HepG2 (cell line): ENCODE measurements around the gene UNC5CL. TPM values are rescaled to one million over a fixed set of nuclear protein-coding genes. Genes with fewer than 3 reads are reported as not detected.
A peak's percentile ranks its signal among the peaks of the same experiment; 100 is the strongest.

Experiments used
- JUN ChIP-seq: sonication (generic); formaldehyde crosslinking; IDR thresholded peaks from 2 replicates; pipeline ENCODE4 v1.4.0; 2020; ENCODE audit warnings: mild to moderate bottlenecking, missing genetic modification reagents
- KLF11 ChIP-seq: IDR thresholded peaks from 2 replicates; pipeline ENCODE4 v1.6.1; 2016; ENCODE audit warnings: missing compliant biosample characterization
- KMT2B ChIP-seq: IDR thresholded peaks from 2 replicates; pipeline ENCODE4 v1.6.1; 2016; ENCODE audit warnings: missing genetic modification reagents, missing compliant biosample characterization
- MED1 ChIP-seq: sonication (generic); formaldehyde crosslinking; IDR thresholded peaks from 2 replicates; pipeline ENCODE4 v1.4.0; 2020; ENCODE audit warnings: missing genetic modification reagents
- NFE2 ChIP-seq: sonication (generic); formaldehyde crosslinking; IDR thresholded peaks from 2 replicates; pipeline ENCODE4 v1.4.0; 2020; ENCODE audit warnings: missing genetic modification reagents
- NFKBIZ ChIP-seq: IDR thresholded peaks from 2 replicates; pipeline ENCODE4 v1.6.1; 2018; ENCODE audit warnings: missing genetic modification reagents, missing compliant biosample characterization
- NR0B2 ChIP-seq: sonication (generic); formaldehyde crosslinking; IDR thresholded peaks from 2 replicates; pipeline ENCODE4 v1.4.0; 2020; ENCODE audit warnings: mild to moderate bottlenecking, missing genetic modification reagents
- PHB2 ChIP-seq: fragments of 450-650 bp; IDR thresholded peaks from 2 replicates; pipeline ENCODE4 v1.6.1; 2018; ENCODE audit not compliant: partially characterized antibody
- POLR2A ChIP-seq, 2 experiments: IDR thresholded peaks; 2 replicates each; pipeline ENCODE4 v1.6.1; 2011; ENCODE audit warnings: low read depth in 2 of 2, low read length in 2 of 2, mild to moderate bottlenecking in 1 of 2, moderate library complexity in 1 of 2; ENCODE audit not compliant: insufficient read depth in 1 of 2
- STAT5B ChIP-seq: sonication (generic); formaldehyde crosslinking; IDR thresholded peaks from 2 replicates; pipeline ENCODE4 v1.4.0; 2020; ENCODE audit warnings: missing genetic modification reagents
- TARDBP ChIP-seq: sonication (generic); formaldehyde crosslinking; IDR thresholded peaks from 2 replicates; pipeline ENCODE4 v1.8.0; 2022; ENCODE audit warnings: mild to moderate bottlenecking, missing genetic modification reagents
- TBX2 ChIP-seq: sonication (generic); formaldehyde crosslinking; IDR thresholded peaks from 2 replicates; pipeline ENCODE4 v1.5.0; 2020; ENCODE audit warnings: missing genetic modification reagents, mild to moderate bottlenecking, borderline replicate concordance
- USF2 ChIP-seq, 2 experiments: sonication (generic) in 1 of 2; formaldehyde crosslinking in 1 of 2; IDR thresholded peaks; 2 replicates each; pipeline versions ENCODE4 v1.5.1 to v1.6.1; 2011 to 2020; ENCODE audit warnings: borderline replicate concordance in 1 of 2, low read depth in 1 of 2, low read length in 1 of 2, mild to moderate bottlenecking in 1 of 2, missing genetic modification reagents in 1 of 2, moderate library complexity in 1 of 2
- ZFP36 ChIP-seq: fragments of 150-350 bp; IDR thresholded peaks from 2 replicates; pipeline ENCODE4 v1.6.1; 2018; ENCODE audit warnings: borderline replicate concordance, low read length, low read depth; ENCODE audit not compliant: partially characterized antibody
- ZNF501 ChIP-seq: sonication (generic); formaldehyde crosslinking; IDR thresholded peaks from 2 replicates; pipeline ENCODE4 v1.5.1; 2020; ENCODE audit warnings: mild to moderate bottlenecking, moderate library complexity, missing genetic modification reagents
- ZNF510 ChIP-seq: sonication (generic); formaldehyde crosslinking; IDR thresholded peaks from 2 replicates; pipeline ENCODE4 v1.4.0; 2020; ENCODE audit warnings: low read depth, mild to moderate bottlenecking, missing genetic modification reagents
- ZNF747 ChIP-seq: sonication (generic); formaldehyde crosslinking; IDR thresholded peaks from 2 replicates; pipeline ENCODE4 v1.8.1; 2023; ENCODE audit warnings: missing genetic modification reagents, mild to moderate bottlenecking, borderline replicate concordance
- polyA plus RNA-seq, 8 experiments: library from polyadenylated mRNA; depleted of rRNA in 3 of 8; stranded (reverse) in 7 of 8; unstranded in 1 of 8; fragments of >200 nt; fragmentation: Illumina TruSeq in 4 of 8; extraction: Trizol in 4 of 8; gene quantifications; 2 replicates each; pipeline versions ENCODE4 v1.2.1 to v1.2.3, GENCODE V29; 2011 to 2016; ENCODE audit warnings: low read depth in 4 of 8, missing spikeins in 1 of 8, mixed read lengths in 1 of 8; ENCODE audit not compliant: insufficient read depth in 1 of 8
- total RNA-seq, 5 experiments: library from RNA; depleted of rRNA; stranded (reverse); fragments of >200 nt; fragmentation: Illumina TruSeq; extraction: Trizol; gene quantifications; 2 replicates each; pipeline ENCODE4 v1.2.3, GENCODE V29; 2016; ENCODE audit warnings: low read depth in 1 of 5
- TF ChIP-seq, protein P1 (sequence below): sonication (generic); formaldehyde crosslinking; IDR thresholded peaks from 2 replicates; pipeline ENCODE4 v1.4.0; 2020; ENCODE audit warnings: mild to moderate bottlenecking, missing genetic modification reagents
- TF ChIP-seq, protein P2 (sequence below): sonication (generic); formaldehyde crosslinking; IDR thresholded peaks from 2 replicates; pipeline ENCODE4 v1.8.0; 2022; ENCODE audit warnings: mild to moderate bottlenecking, missing genetic modification reagents
- TF ChIP-seq, protein P3 (sequence below): sonication (generic); formaldehyde crosslinking; IDR thresholded peaks from 2 replicates; pipeline ENCODE4 v1.8.0; 2022; ENCODE audit warnings: missing genetic modification reagents, low read depth, mild to moderate bottlenecking, borderline replicate concordance

Gene UNC5CL
- total and polyA plus RNA-seq, 2 of the 13 experiments (the other 11 are each of a cell fraction or from before 2014, with no cell fraction given), result 2.4 to 2.5 TPM

- TF ChIP-seq NFE2 (CRISPR knock-in tag) (no peak), TARDBP (CRISPR knock-in tag) (peak; percentile 64), NR0B2 (no peak), ZNF510 (CRISPR knock-in tag) (0 out of 2 replicates have a peak, but pooled peaks have one; percentile 43), ZNF747 (CRISPR knock-in tag) (0 out of 2 replicates have a peak, but pooled peaks have one; percentile 49), NFKBIZ (no peak), ZFP36 (no peak), JUN (peak; percentile 91), POLR2A (IDR thresholded peaks at IDR 0.05; ENCODE audit: insufficient read depth in 1 of 2, low read depth in 2 of 2, low read length in 2 of 2) (0 out of 4 replicates have a peak, but pooled peaks of 1 of the 2 experiments have one; percentile 23), KMT2B (CRISPR knock-in tag) (peak; percentile 47; the same call in 1 of the 2 replicates), ZNF501 (CRISPR knock-in tag) (no peak), KLF11 (CRISPR knock-in tag) (peak; percentile 4; the same call in 1 of the 2 replicates), PHB2 (no peak), MED1 (CRISPR knock-in tag) (peak; percentile 28; the same call in 1 of the 2 replicates), USF2 (IDR thresholded peaks at IDR 0.05; ENCODE audit: low read depth, low read length) (no peak), USF2 (CRISPR knock-in tag; IDR thresholded peaks at IDR 0.05; ENCODE audit: borderline replicate concordance) (no peak), STAT5B (CRISPR knock-in tag) (no peak), TBX2 (CRISPR knock-in tag) (peak; percentile 57)
- TF ChIP-seq, protein P1, sequence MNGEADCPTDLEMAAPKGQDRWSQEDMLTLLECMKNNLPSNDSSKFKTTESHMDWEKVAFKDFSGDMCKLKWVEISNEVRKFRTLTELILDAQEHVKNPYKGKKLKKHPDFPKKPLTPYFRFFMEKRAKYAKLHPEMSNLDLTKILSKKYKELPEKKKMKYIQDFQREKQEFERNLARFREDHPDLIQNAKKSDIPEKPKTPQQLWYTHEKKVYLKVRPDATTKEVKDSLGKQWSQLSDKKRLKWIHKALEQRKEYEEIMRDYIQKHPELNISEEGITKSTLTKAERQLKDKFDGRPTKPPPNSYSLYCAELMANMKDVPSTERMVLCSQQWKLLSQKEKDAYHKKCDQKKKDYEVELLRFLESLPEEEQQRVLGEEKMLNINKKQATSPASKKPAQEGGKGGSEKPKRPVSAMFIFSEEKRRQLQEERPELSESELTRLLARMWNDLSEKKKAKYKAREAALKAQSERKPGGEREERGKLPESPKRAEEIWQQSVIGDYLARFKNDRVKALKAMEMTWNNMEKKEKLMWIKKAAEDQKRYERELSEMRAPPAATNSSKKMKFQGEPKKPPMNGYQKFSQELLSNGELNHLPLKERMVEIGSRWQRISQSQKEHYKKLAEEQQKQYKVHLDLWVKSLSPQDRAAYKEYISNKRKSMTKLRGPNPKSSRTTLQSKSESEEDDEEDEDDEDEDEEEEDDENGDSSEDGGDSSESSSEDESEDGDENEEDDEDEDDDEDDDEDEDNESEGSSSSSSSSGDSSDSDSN, result no peak
- TF ChIP-seq, protein P2, sequence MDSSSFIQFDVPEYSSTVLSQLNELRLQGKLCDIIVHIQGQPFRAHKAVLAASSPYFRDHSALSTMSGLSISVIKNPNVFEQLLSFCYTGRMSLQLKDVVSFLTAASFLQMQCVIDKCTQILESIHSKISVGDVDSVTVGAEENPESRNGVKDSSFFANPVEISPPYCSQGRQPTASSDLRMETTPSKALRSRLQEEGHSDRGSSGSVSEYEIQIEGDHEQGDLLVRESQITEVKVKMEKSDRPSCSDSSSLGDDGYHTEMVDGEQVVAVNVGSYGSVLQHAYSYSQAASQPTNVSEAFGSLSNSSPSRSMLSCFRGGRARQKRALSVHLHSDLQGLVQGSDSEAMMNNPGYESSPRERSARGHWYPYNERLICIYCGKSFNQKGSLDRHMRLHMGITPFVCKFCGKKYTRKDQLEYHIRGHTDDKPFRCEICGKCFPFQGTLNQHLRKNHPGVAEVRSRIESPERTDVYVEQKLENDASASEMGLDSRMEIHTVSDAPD, result 0 out of 2 replicates have a peak, but pooled peaks have one; percentile 55
- TF ChIP-seq, protein P3, sequence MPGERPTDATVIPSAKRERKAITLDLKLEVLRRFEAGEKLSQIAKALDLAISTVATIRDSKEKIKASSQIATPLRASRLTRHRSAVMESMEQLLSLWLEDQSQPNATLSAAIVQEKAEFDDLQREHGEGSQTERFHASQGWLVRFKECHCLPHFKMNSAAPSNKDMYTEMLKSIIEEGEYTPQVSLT (CRISPR knock-in tag), result no peak
Observed at GRCh38 chr6:40997234-40997957, 41.6 kb downstream of the UNC5CL start (continued).
